ENCODE data around the gene CD300C.

GRCh38 chr17:74524653-74525464 lies 21.1 kb downstream of the CD300C start:
- TF ChIP-seq, protein P1, sequence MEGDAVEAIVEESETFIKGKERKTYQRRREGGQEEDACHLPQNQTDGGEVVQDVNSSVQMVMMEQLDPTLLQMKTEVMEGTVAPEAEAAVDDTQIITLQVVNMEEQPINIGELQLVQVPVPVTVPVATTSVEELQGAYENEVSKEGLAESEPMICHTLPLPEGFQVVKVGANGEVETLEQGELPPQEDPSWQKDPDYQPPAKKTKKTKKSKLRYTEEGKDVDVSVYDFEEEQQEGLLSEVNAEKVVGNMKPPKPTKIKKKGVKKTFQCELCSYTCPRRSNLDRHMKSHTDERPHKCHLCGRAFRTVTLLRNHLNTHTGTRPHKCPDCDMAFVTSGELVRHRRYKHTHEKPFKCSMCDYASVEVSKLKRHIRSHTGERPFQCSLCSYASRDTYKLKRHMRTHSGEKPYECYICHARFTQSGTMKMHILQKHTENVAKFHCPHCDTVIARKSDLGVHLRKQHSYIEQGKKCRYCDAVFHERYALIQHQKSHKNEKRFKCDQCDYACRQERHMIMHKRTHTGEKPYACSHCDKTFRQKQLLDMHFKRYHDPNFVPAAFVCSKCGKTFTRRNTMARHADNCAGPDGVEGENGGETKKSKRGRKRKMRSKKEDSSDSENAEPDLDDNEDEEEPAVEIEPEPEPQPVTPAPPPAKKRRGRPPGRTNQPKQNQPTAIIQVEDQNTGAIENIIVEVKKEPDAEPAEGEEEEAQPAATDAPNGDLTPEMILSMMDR (IDR thresholded peaks at IDR 0.05): no peak
- no peak for TF ChIP-seq POLR2A (IDR thresholded peaks at IDR 0.05)

Measured in esophagus squamous epithelium (tissue), 4 donors.